ENCODE data around the gene ANXA11.

GRCh38 chr10:80141696-80142460, 63.5 kb downstream of the ANXA11 start:
- TF ChIP-seq CTCF (IDR thresholded peaks at IDR 0.05) (no peak), POLR2A (IDR thresholded peaks at IDR 0.05) (no peak), EP300 (IDR thresholded peaks at IDR 0.05; ENCODE audit: low read depth) (no peak)
